Measurements from ENCODE around the gene FAM184B. TPM values are rescaled to one million over a fixed set of nuclear protein-coding genes. Genes with fewer than 3 reads are reported as not detected.

FAM184B gene
- polyA plus RNA-seq, 1 experiment = 0.01 TPM

DNA sequence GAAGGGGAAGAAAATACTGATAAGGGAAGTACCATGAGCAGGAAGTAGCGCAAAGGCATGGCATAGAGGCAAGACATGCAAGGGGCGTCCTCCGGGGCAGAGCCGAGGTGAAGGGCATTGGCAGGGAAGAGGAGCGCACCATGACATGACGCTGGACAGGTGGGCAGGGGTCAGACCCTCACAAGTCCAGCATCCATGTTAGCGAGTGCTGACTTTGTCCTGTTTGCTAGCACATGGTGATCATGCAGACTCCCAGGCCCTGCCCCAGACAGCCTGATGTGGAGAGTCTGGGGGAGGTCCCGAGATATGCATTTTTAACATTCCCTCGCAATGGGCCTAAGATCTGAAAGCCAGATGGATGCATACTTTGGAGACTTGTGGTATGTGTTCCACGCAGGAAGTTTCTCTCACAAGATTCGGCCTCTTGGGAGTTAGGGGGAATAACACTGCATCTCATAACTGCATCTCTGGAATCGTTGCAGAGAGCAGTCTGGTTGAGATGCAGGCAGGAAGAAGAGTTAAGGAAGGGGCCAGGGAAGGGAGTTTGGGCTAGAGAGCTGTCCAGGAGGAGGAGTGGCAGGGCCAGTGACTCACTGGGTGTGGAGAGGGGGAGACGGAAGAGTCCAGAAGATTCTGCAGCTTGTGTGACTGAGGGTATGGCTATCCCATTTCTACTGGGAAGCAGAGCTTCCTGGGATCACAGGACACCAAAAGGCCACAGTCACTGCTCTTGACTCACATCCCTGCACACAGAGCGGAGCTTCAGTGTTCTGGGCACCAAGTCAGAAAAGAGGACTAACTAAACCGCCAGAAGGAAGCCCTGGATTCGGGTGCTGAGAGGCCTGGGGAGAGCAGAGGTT is 59.7 kb downstream of the FAM184B start:
- Histone ChIP-seq H3K4me3 (ENCODE audit: low read depth, low read length) (no peak overlapping the region), H3K27me3 (ENCODE audit: control insufficient read depth, insufficient read depth, low read length) (no peaks in the 10 kb centered on the region; the same call in 1 of the 2 replicates), H3K36me3 (ENCODE audit: control insufficient read depth, insufficient read depth, low read length) (no peaks in the 10 kb centered on the region)
- no peak for TF ChIP-seq CTCF (IDR thresholded peaks at IDR 0.05; ENCODE audit: insufficient read depth, low read depth, low read length)
- ChIA-PET POLR2A (interaction anchor here (0.5 kb wide), 1 partner anchor 89 kb away, joined by 3 read pairs; the partner anchor contains the start of genes DCAF16 and NCAPG), CTCF (no interaction called here)
- no peak for DNase-seq (ENCODE audit: low read depth)

GRCh38 chr4:17719106-17719505 is 62.3 kb downstream of the FAM184B start:
- Histone ChIP-seq H3K36me3 (ENCODE audit: control insufficient read depth, insufficient read depth, low read length) (no peaks in the 10 kb centered on the region), H3K4me3 (ENCODE audit: low read depth, low read length) (no peak overlapping the region), H3K27me3 (ENCODE audit: control insufficient read depth, insufficient read depth, low read length) (no peaks in the 10 kb centered on the region; the same call in none of the 2 replicates)
- ChIA-PET CTCF (no interaction called here), POLR2A (no interaction called here)
- TF ChIP-seq CTCF (IDR thresholded peaks at IDR 0.05; ENCODE audit: insufficient read depth, low read depth, low read length) = no peak
- DNase-seq (ENCODE audit: low read depth) = no peak

DNA sequence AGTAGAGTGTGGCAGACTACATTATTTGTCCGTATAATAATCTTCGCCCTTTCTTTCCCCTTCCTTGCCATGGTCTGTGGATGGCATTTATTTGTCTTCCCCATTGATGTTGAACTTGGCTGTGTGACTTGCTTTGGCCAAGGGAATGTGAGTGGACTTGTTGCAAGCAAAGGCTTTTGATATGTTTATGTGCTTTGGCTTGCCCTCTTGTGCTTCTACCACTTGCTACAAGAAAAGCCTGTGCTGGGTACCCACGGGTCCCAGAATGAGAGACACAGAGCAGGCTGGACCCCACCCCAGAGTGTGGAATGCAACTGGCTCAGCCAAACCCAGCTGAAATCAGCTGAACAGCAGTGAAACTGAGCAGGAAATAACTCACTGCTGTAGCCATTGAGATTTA is 63.0 kb downstream of the FAM184B start:
- no peak for TF ChIP-seq CTCF (IDR thresholded peaks at IDR 0.05; ENCODE audit: insufficient read depth, low read depth, low read length)
- Histone ChIP-seq H3K27me3 (ENCODE audit: control insufficient read depth, insufficient read depth, low read length) (no peaks in the 10 kb centered on the region; the same call in 1 of the 2 replicates), H3K4me3 (ENCODE audit: low read depth, low read length) (no peak overlapping the region), H3K36me3 (ENCODE audit: control insufficient read depth, insufficient read depth, low read length) (no peaks in the 10 kb centered on the region)
- CTCF ChIA-PET = interaction anchor here (0.7 kb wide), 1 partner anchor 16 kb away, joined by 3 read pairs; no protein-coding TSS in a partner anchor
- DNase-seq (ENCODE audit: low read depth) = no peak
- POLR2A ChIA-PET = no interaction called here

DNA sequence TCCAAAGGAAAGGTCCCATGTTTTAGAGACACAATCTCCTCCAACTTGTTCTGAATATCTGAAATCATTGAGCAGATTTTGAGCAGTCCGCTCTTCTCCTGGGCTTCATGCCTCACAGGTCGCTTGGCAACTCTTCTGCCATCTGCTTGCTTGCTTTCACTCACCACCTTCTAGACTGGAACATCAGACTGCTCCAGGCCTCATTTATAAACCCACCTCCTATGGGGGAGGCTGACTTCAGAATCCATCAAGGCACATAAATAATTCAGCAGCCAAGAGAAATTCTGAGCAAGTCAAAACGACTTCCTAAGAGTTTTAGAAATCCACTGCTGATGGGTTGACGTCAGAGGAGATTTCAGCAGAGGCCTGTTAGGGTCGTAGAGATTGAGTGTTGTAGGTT is 64.1 kb downstream of the FAM184B start:
- POLR2A ChIA-PET = no interaction called here

More for the DNA sequence above, 64.1 kb downstream of the FAM184B start:
- Histone ChIP-seq H3K36me3 (ENCODE audit: control insufficient read depth, insufficient read depth, low read length) (no peaks in the 10 kb centered on the region), H3K27me3 (ENCODE audit: control insufficient read depth, insufficient read depth, low read length) (no peaks in the 10 kb centered on the region; the same call in 1 of the 2 replicates), H3K4me3 (ENCODE audit: low read depth, low read length) (no peak overlapping the region)
- CTCF ChIA-PET = no interaction called here
- DNase-seq (ENCODE audit: low read depth) = no peak
- no peak for TF ChIP-seq CTCF (IDR thresholded peaks at IDR 0.05; ENCODE audit: insufficient read depth, low read depth, low read length)

Measured in BJ (cell line).